GM12891 (cell line): ENCODE results near the gene RSAD1.

Experiments
- PAX5 ChIP-seq: IDR thresholded peaks from 2 replicates; pipeline ENCODE4 v1.6.1; 2011; ENCODE audit warnings: low read length, moderate library complexity, mild to moderate bottlenecking; ENCODE audit not compliant: insufficient read depth, severe bottlenecking
- POLR2A ChIP-seq: IDR thresholded peaks from 2 replicates; pipeline ENCODE4 v1.6.1; 2011; ENCODE audit warnings: low read depth, low read length, control low read depth
- POLR2AphosphoS5 ChIP-seq: IDR thresholded peaks from 2 replicates; pipeline ENCODE4 v1.6.1; 2011; ENCODE audit warnings: low read depth, low read length, control low read depth
- SPI1 ChIP-seq: IDR thresholded peaks from 2 replicates; pipeline ENCODE4 v1.6.1; 2011; ENCODE audit warnings: low read depth, low read length, control low read depth
- TAF1 ChIP-seq: IDR thresholded peaks from 2 replicates; pipeline ENCODE4 v1.6.1; 2011; ENCODE audit warnings: low read depth, low read length, control low read depth

- no peak for TF ChIP-seq POLR2A
- TF ChIP-seq POLR2AphosphoS5: no peak
- TF ChIP-seq SPI1: no peak
- TF ChIP-seq TAF1: no peak
- no peak for TF ChIP-seq PAX5
Measured at GRCh38 chr17:50440838-50441829, 37.5 kb upstream of the RSAD1 start.
